ENCODE data around the gene ALDH3B2.
A peak's percentile ranks its signal among the peaks of the same experiment; 100 is the strongest.

Gene ALDH3B2

GRCh38 chr11:67613960-67614715 lies 60.3 kb downstream of the ALDH3B2 start:
- peak; percentile 72 to 79 for DNase-seq (ENCODE audit: low read depth in 2 of 2)

- no peak for DNase-seq (ENCODE audit: low read depth in 2 of 2)
These were observed 61.0 kb downstream of the ALDH3B2 start for GRCh38 chr11:67613313-67613959.

GRCh38 chr11:67612751-67613150 lies 61.7 kb downstream of the ALDH3B2 start:
- no peak for DNase-seq (ENCODE audit: low read depth in 2 of 2)
